BLaER1 (cell line): ENCODE data around the gene MYO3B.
"Not testable (repeated sequence)": the region's sequence is repeated elsewhere in the genome, so short reads cannot be mapped to it uniquely, and the experiment has no call there.

ENCODE experiments used
- H3K27ac ChIP-seq: shearing (Covaris generic); formaldehyde crosslinking; 2 replicates; pipeline ENCODE4 v1.8.1; 2022
- H3K27me3 ChIP-seq: shearing (Covaris generic); formaldehyde crosslinking; 2 replicates; pipeline ENCODE4 v1.8.1; 2022
- H3K36me3 ChIP-seq: shearing (Covaris generic); formaldehyde crosslinking; 2 replicates; pipeline ENCODE4 v1.8.1; 2022
- H3K4me1 ChIP-seq: shearing (Covaris generic); formaldehyde crosslinking; 2 replicates; pipeline ENCODE4 v1.8.1; 2022
- H3K4me2 ChIP-seq: shearing (Covaris generic); formaldehyde crosslinking; 2 replicates; pipeline ENCODE4 v1.8.1; 2022
- H3K4me3 ChIP-seq: shearing (Covaris generic); formaldehyde crosslinking; 2 replicates; pipeline ENCODE4 v1.8.1; 2022
- H3K9ac ChIP-seq: shearing (Covaris generic); formaldehyde crosslinking; 2 replicates; pipeline ENCODE4 v1.8.1; 2022
- H3K9me3 ChIP-seq: shearing (Covaris generic); formaldehyde crosslinking; 2 replicates; pipeline ENCODE4 v1.8.1; 2022
- H4K20me1 ChIP-seq: shearing (Covaris generic); formaldehyde crosslinking; 2 replicates; pipeline ENCODE4 v1.8.1; 2022
- Cebpa-rat ChIP-seq: shearing (Covaris generic); IDR thresholded peaks from 2 replicates; pipeline ENCODE4 v1.8.1; 2022

Gene MYO3B

DNA sequence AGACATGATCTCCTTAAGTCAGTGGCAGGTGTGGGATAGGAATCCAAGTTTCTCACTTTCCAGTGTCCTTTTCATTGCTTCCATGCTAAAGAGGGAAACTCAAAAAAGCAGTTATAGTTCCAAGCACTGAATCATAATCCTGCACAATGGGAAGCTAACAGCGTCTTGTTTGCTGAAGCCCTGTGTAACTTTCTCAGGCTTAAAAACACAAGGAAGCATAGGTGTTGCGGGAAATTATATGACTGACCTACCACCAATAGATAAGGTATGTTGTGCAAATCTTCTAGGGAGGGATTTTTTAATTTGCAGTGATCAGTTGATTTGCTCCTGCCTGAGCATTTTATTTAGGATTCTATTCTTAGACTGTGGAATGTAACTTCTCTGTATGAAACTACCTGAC, 250.9 kb downstream of the MYO3B start:
- H3K27me3 ChIP-seq: no peaks in the 10 kb centered on the region
- H3K9ac ChIP-seq: no peak overlapping the region
- no peaks in the 10 kb centered on the region for H3K4me1 ChIP-seq
- no peak overlapping the region for H3K4me2 ChIP-seq
- H3K4me3 ChIP-seq: no peak overlapping the region
- no peaks in the 10 kb centered on the region for H3K9me3 ChIP-seq
- H4K20me1 ChIP-seq: no peaks in the 10 kb centered on the region
- H3K27ac ChIP-seq: no peak overlapping the region
- H3K36me3 ChIP-seq: no peaks in the 10 kb centered on the region
- no peak for TF ChIP-seq Cebpa-rat

DNA sequence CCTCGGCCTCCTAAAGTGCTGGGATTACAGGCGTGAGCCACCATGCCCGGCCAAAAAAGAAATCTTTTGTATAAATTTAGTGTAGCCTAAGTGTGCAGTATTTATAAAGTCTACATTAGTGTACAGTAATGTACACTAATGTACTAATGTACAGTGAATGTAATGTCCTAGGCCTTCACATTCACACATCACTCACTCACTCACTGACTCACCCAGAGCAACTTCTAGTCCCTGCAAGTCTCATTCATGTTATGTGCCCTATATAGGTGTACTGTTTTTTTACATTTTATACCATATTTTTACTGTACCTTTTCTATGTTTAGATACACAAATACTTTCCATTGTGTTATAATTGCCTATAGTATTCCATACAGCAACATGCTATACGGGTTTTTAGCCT, 254.9 kb downstream of the MYO3B start:
- Histone ChIP-seq H4K20me1 (no peaks in the 10 kb centered on the region), H3K27me3 (no peaks in the 10 kb centered on the region), H3K27ac (no peak overlapping the region), H3K9me3 (no peaks in the 10 kb centered on the region), H3K36me3 (no peaks in the 10 kb centered on the region), H3K4me1 (peaks cover 13% of the 10 kb centered on the region), H3K4me2 (no peak overlapping the region), H3K4me3 (no peak overlapping the region), H3K9ac (no peak overlapping the region)
- no peak for TF ChIP-seq Cebpa-rat

DNA sequence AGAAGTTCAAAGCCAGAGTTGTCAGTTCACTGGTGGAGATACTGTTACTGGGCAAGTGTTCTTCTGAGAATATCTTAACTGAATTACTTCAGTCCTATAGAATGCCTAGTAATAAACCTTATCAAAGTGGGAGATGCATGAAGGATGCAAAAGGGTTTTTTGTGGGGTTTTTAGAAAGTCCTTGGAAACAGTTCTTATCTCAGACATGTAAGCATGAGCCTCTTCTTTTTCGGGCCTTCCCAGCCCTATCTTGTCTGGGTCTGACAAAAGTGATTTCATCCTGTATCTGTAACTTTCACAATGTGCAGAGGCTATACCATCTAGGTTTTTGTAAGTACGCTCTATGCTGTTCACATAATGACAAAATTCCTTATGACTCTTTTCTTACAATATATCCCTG, 255.5 kb downstream of the MYO3B start:
- TF ChIP-seq Cebpa-rat: no peak
- Histone ChIP-seq H3K4me1 (peaks cover 13% of the 10 kb centered on the region), H3K27ac (no peak overlapping the region), H3K9me3 (no peaks in the 10 kb centered on the region), H3K27me3 (no peaks in the 10 kb centered on the region), H3K4me2 (no peak overlapping the region), H3K9ac (no peak overlapping the region), H3K36me3 (no peaks in the 10 kb centered on the region), H4K20me1 (no peaks in the 10 kb centered on the region), H3K4me3 (no peak overlapping the region)

DNA sequence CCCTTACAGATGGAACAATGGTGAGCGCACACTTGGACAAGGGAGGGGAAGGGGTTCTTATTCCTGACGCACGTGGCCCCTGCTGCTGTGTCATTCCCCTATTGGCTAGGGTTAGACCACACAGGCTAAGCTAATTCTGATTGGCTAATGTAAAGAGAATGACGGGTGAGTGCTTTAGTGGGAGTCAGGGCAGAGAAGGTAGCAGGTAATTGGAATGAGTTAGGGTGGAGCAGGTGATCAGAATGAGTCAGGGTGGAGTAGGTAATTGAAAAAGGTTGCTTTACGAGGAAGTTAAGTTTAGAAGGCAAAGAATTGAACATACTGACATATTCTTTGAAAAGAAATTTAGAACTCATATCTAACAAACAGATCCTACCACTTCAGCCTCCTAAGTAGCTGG, 256.4 kb downstream of the MYO3B start:
- not testable (repeated sequence) for H3K27me3 ChIP-seq, H3K27ac ChIP-seq, H3K9ac ChIP-seq, H3K36me3 ChIP-seq, H3K4me2 ChIP-seq, H3K4me3 ChIP-seq, H4K20me1 ChIP-seq, H3K9me3 ChIP-seq
- H3K4me1 ChIP-seq: peaks cover 13% of the 10 kb centered on the region

DNA sequence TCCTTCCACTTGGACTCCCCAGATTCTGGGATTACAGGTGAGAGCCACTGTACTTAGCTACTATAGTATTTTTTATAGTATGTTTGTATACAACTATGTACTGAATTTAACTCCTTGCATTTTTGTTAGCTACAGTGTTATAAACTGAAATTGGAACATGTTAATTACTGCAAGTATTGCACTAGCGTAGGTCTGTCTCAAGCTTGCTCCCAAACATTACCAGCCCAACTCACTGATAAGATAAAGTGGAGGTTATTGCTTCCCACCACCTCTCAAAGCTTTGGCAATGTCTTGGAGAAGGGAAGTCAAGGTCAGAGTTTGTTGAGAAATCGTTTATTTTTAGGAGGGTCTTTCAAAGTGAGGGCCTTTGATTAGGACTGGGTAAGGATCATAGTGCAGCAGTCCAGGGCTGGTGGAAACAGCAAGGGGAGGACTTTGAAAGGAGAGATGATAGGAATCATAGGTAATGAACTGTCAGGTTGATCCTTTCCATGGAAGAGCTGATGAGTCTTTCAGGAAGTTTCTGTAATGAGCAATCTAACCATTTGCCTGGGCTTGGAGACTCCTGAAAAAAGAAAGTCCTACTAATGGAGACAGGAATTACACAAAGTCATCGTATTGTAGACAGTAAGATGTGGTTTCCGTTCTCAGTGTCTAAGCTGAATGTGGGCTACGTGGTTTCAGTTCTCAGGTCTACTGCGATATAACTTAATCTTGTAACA, 257.1 kb downstream of the MYO3B start:
- H3K4me2 ChIP-seq: peak overlapping the region; percentile 59
- H3K27ac ChIP-seq: no peak overlapping the region
- H3K27me3 ChIP-seq: no peaks in the 10 kb centered on the region
- no peak for TF ChIP-seq Cebpa-rat
- H3K9me3 ChIP-seq: 0 out of 2 replicates have a peak, but pooled peaks cover 3% of the 10 kb centered on the region
- H3K4me3 ChIP-seq: no peak overlapping the region
- H3K36me3 ChIP-seq: no peaks in the 10 kb centered on the region
- no peak overlapping the region for H3K9ac ChIP-seq
- no peaks in the 10 kb centered on the region for H4K20me1 ChIP-seq
- H3K4me1 ChIP-seq: peaks cover 13% of the 10 kb centered on the region

DNA sequence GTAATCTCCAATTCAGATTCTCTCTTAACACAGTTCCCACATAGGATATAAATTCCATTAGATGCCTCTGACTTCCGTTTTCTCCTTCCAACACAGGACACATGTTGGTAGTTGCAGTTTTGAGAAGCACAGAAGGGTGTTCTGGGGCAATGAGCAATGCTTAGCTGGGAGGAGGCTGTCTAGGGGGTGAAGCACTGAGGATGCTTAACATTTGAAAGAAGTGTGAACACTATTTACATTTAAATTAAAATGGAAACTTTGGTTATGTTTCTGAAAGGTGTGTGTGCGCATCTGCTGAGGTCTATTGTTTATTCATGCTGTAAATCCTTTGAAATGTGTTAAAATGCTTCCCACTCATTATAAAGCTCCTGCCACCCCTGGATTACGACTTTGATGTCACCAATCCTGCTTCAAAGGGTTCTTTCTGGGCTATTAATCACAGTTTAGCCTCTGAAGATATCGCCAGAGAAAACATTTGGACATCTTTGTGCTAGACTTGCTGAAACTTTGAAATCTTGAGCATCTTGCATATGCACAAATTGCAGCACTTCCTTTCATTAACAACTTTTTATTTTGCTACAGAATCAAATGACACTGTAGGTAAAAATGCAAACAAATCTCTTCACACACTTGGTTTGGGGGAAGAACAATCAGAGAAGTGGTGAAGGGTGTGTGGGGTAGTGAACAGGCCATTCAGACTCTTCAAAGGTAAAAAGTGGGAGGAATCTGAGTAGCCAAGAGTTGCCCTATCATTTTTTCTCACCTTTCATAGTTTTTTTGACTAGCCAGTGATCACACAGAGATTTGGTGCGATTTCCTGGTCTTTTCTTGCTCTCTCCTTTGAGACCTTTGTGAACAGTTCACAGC, 258.4 kb downstream of the MYO3B start:
- peaks cover 13% of the 10 kb centered on the region for H3K4me1 ChIP-seq
- H3K9me3 ChIP-seq: 0 out of 2 replicates have a peak, but pooled peaks cover 3% of the 10 kb centered on the region
- no peak overlapping the region for H3K4me3 ChIP-seq
- no peaks in the 10 kb centered on the region for H3K36me3 ChIP-seq
- H4K20me1 ChIP-seq: no peaks in the 10 kb centered on the region
- TF ChIP-seq Cebpa-rat: no peak
- peak overlapping the region; percentile 59; the same call in 1 of the 2 replicates for H3K4me2 ChIP-seq
- H3K27me3 ChIP-seq: no peaks in the 10 kb centered on the region
- no peak overlapping the region for H3K9ac ChIP-seq
- H3K27ac ChIP-seq: no peak overlapping the region

DNA sequence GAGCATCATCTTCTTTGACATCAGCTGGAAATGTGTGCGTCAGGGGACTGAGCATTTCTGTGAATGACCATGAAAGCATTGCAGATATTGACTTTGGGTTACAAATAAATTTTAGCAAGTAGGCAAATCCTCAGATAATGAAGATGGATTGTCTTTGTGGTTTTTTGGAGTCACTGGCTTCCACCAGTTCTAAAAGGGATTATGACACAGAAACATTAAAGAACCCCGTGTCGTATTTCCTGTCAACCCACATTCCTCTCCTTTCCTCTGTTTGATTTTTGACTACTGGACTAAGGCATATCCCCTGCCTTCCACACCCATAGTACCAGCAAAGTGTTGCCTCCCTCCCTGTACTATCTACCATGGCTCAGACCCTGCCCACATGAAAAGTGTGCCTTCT, 268.1 kb downstream of the MYO3B start:
- H3K9ac ChIP-seq: no peak overlapping the region
- no peaks in the 10 kb centered on the region for H3K4me1 ChIP-seq
- no peaks in the 10 kb centered on the region for H3K36me3 ChIP-seq
- H3K4me3 ChIP-seq: no peak overlapping the region
- no peak overlapping the region for H3K27ac ChIP-seq
- H3K27me3 ChIP-seq: no peaks in the 10 kb centered on the region
- no peaks in the 10 kb centered on the region for H4K20me1 ChIP-seq
- no peak overlapping the region for H3K4me2 ChIP-seq
- no peak for TF ChIP-seq Cebpa-rat
- H3K9me3 ChIP-seq: peaks cover 10% of the 10 kb centered on the region

DNA sequence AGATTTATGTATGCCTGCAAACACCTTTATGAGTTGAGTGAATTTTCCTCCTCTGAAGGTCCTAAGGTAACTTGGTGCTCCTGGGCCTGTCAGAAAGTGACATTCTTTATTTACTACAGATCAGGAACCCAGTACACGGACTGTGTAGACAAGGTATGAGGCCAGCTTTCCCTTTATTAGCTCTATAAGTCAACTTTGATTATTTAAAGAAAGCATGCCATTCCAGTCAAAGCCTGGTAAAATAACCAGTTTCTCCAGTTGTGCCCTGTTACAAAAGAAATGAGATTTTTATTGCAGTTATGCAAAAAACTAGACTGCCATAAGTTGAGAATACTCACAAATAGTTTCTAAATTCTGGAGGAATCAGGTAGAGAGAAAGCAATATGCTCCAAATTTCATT, 271.1 kb downstream of the MYO3B start:
- H3K9ac ChIP-seq: no peak overlapping the region
- no peaks in the 10 kb centered on the region for H3K36me3 ChIP-seq
- H3K4me1 ChIP-seq: no peaks in the 10 kb centered on the region
- H3K9me3 ChIP-seq: peaks cover 10% of the 10 kb centered on the region
- no peak overlapping the region for H3K4me3 ChIP-seq
- H4K20me1 ChIP-seq: no peaks in the 10 kb centered on the region
- no peaks in the 10 kb centered on the region for H3K27me3 ChIP-seq
- no peak overlapping the region for H3K4me2 ChIP-seq
- H3K27ac ChIP-seq: no peak overlapping the region
- TF ChIP-seq Cebpa-rat: no peak

DNA sequence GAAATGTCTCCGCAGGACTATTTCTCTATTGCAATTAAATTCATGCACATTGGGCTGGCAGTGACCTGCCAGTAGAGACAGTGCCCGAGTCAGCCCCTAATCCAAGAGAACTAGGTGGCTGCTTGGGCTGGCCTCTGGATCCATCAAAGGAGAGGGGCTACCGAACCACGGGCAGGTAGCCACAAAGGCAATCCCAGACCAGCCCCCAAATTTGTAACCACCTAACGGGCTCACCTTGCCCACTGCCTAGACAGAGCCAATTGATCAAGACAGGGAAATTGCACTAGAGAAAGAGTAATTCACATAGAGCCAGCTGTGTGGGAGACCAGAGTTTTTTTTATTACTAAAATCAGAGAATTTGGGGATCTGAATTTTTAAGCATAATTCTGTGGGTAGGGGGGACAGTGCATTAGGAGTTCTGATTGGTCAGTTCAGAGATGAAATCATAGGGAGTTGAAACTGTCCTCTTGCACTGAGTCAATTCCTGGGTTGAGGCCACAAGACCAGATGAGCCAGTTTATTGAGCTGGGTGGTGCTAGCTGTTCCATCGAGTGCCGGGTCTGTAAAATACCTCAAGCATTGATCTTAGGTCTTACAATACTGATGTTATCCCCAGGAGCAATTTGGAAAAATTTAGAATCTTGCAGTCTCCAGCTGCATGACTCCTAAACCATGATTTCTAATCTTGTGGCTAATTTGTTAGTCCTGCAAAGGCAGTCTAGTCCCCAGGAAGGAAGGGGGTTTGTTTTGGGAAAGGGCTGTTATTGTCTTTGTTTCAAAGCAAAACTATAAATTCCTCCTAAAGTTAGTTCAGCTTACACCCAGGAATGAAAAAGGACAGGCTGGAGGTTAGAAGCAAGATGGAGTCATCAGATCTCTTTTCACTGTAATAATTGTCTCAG, 276.8 kb downstream of the MYO3B start:
- Histone ChIP-seq H3K27ac (no peak overlapping the region), H3K36me3 (no peaks in the 10 kb centered on the region), H3K9ac (no peak overlapping the region), H3K4me2 (no peak overlapping the region), H3K4me1 (no peaks in the 10 kb centered on the region), H4K20me1 (no peaks in the 10 kb centered on the region), H3K27me3 (no peaks in the 10 kb centered on the region), H3K9me3 (peaks cover 8% of the 10 kb centered on the region), H3K4me3 (no peak overlapping the region)
- TF ChIP-seq Cebpa-rat: no peak
